NCI-H146 treated with DMSO at 0.1 percent for 48 hours (cell line): Measurements from ENCODE around the gene PCCA.
"Not testable (repeated sequence)": the region's sequence is repeated elsewhere in the genome, so short reads cannot be mapped to it uniquely, and the experiment has no call there.

Experiments
- DNase-seq: peaks from one replicate; lab custom pipeline; 2025; ENCODE audit not compliant: unreplicated experiment; lab: John Stamatoyannopoulos, UW

The PCCA gene

GRCh38 chr13:100520936-100521850, 432.3 kb downstream of the PCCA start:
- DNase-seq: no peak

- DNase-seq: no peak
Observed at GRCh38 chr13:100521851-100522617, 433.1 kb downstream of the PCCA start.

- no peak for DNase-seq
Observed at GRCh38 chr13:100522618-100523309, 433.9 kb downstream of the PCCA start.

- no peak for DNase-seq
Observed at GRCh38 chr13:100523411-100523810, 434.5 kb downstream of the PCCA start.

GRCh38 chr13:100523981-100524386, 435.1 kb downstream of the PCCA start:
- DNase-seq: no peak

GRCh38 chr13:100524688-100525087, 435.8 kb downstream of the PCCA start:
- DNase-seq: not testable (repeated sequence)

GRCh38 chr13:100525453-100526317, 436.8 kb downstream of the PCCA start:
- no peak for DNase-seq

- no peak for DNase-seq
Observed at GRCh38 chr13:100526318-100527000, 437.6 kb downstream of the PCCA start.

- DNase-seq: no peak
Observed at GRCh38 chr13:100527644-100528043, 438.8 kb downstream of the PCCA start.

GRCh38 chr13:100528353-100528752, 439.5 kb downstream of the PCCA start:
- DNase-seq: no peak

GRCh38 chr13:100528820-100529219, 439.9 kb downstream of the PCCA start:
- no peak for DNase-seq

- DNase-seq: no peak
Observed at GRCh38 chr13:100529666-100530377, 440.9 kb downstream of the PCCA start.

GRCh38 chr13:100530671-100531213, 441.8 kb downstream of the PCCA start:
- no peak for DNase-seq

- no peak for DNase-seq
Observed at GRCh38 chr13:100532090-100532766, 443.3 kb downstream of the PCCA start.

- no peak for DNase-seq
Observed at GRCh38 chr13:100532836-100533435, 444.0 kb downstream of the PCCA start.

- peak; percentile 69 for DNase-seq
Observed at GRCh38 chr13:100533588-100534041, 444.7 kb downstream of the PCCA start.

GRCh38 chr13:100534147-100534843, 445.4 kb downstream of the PCCA start:
- DNase-seq: no peak
